HG03108 (cell line): ENCODE results near the gene CARD14.
"Not testable (repeated sequence)": the region's sequence is repeated elsewhere in the genome, so short reads cannot be mapped to it uniquely, and the experiment has no call there.

Source experiments
- ATAC-seq: cut with Tn5 transposase; IDR thresholded peaks from one replicate; pipeline ENCODE4 v1.9.1; 2021; ENCODE audit warnings: moderate library complexity; ENCODE audit not compliant: unreplicated experiment

Gene CARD14

DNA sequence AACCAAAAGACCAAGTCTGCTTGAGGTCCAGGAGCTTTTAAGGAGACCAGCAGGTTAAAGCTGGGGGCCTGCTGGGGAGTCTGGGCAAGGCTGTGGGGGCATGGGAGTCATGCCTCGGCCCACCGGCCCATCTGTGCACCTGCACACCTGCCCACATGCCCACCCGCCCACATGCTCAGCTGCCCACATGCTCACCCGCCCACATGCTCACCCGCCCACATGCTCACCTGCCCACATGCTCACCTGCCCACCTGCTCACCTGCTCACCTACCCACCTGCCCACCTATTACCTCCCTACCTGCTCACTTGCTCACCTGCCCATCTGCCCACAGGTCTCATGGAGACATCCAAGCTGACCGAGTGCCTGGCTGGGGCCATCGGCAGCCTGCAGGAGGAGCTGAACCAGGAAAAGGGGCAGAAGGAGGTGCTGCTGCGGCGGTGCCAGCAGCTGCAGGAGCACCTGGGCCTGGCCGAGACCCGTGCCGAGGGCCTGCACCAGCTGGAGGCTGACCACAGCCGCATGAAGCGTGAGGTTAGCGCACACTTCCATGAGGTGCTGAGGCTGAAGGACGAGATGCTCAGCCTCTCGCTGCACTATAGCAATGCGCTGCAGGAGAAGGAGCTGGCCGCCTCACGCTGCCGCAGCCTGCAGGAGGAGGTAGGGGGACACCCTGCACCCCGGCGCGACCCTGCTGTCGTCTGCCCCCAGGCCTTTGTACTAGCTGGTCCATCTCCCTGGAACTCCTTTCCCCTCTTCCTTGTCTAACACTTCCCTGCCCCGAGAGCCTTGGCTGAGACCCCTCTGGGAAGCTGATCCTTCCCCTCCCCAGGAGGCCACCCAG lies 14.0 kb downstream of the CARD14 start:
- no peak for ATAC-seq

- no peak for ATAC-seq
Observed at GRCh38 chr17:80184423-80184714, 14.5 kb downstream of the CARD14 start.

- no peak for ATAC-seq
Observed at GRCh38 chr17:80185968-80186367, 16.1 kb downstream of the CARD14 start.

- no peak for ATAC-seq
Observed at GRCh38 chr17:80187090-80187489, 17.3 kb downstream of the CARD14 start.

DNA sequence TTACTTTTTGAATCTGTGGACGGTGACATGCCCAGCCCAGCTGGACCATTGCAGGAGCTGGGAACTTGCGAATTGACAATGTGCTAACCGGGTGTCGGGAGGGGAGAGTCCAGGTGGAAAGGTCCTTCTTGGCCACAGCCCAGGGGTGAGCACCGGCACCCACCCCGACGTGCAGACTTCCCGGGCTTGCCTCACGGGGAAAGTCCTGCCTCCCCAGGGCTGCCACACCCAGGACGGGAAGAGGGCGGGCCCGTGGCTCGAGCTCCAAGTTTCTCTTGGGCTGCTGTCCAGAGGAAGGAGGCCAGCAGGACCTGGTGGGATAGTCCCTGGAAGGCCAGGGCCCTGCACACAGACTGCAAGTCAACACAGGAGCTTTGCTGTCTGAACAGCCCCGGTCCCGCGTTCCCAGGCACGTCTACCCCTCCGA lies 17.7 kb downstream of the CARD14 start:
- no peak for ATAC-seq

GRCh38 chr17:80189611-80190010 lies 19.8 kb downstream of the CARD14 start:
- ATAC-seq: no peak

- no peak for ATAC-seq
Observed at GRCh38 chr17:80190716-80191115, 20.9 kb downstream of the CARD14 start.

- ATAC-seq: no peak
Observed at GRCh38 chr17:80191192-80191591, 21.4 kb downstream of the CARD14 start.

GRCh38 chr17:80191865-80192661 lies 22.2 kb downstream of the CARD14 start:
- ATAC-seq: no peak

- no peak for ATAC-seq
Observed at GRCh38 chr17:80195141-80195540, 25.3 kb downstream of the CARD14 start.

GRCh38 chr17:80195671-80196529 lies 26.1 kb downstream of the CARD14 start:
- ATAC-seq: no peak

- no peak for ATAC-seq
Observed at GRCh38 chr17:80196652-80197051, 26.8 kb downstream of the CARD14 start.

- ATAC-seq: no peak
Observed at GRCh38 chr17:80198144-80198661, 28.4 kb downstream of the CARD14 start.

- ATAC-seq: not testable (repeated sequence)
Observed at GRCh38 chr17:80199295-80199694, 29.5 kb downstream of the CARD14 start.

DNA sequence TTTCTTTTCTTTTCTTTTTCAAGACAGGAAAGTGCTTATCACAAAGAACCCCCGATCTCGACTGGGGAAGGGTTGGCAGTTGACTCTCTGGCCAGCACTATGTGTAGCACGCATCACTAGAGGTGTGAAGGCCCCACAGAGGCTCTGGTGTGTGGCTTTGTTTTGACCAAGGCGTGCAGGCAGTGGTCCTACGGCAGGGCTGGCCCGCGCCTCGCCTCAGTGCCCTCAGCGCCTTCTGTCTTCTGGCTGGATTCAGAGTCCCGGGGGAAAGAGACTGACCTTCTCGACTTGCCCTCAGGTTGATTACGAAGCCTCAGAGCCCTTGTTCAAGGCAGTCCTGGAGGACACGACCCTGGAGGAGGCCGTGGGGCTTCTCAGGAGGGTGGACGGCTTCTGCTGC lies 31.6 kb downstream of the CARD14 start:
- ATAC-seq: no peak

DNA sequence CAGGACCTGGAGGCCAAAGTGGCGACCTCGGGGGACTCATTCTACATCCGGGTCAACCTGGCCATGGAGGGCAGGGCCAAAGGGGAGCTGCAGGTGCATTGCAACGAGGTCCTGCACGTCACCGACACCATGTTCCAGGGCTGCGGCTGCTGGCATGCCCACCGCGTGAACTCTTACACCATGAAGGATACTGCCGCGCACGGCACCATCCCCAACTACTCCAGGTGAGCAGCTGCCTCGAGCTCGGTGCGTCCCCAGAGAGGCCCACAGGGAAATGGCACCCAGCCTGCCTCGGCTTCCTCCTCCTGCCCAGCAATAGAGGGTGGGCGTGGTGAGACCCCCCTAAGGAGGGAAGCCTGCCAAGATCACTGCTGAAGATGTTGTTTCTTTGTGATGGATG lies 32.4 kb downstream of the CARD14 start:
- no peak for ATAC-seq

DNA sequence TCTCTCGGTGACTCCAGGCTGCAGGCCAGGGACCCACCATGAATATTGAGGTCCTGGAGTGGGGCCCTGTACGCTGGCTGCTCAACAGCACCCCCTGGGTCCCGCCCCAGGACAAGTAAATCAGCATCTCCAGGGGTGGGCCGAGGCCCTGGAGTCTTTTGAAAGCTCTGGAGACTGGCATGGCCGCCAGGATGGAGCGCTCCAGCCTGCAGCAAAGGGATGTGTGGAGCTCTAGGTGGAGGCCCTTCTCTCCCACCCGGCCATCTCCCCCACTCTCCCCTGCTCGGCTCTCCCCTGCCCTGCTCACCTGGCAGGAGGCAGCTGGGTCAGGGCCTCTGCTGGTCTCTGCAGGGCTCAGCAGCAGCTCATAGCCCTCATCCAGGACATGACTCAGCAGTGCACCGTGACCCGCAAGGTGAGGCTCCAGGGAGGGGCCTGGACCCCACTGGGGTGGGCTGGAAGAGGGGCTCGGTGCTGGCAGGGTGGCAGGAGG lies 33.7 kb downstream of the CARD14 start:
- ATAC-seq: no peak

DNA sequence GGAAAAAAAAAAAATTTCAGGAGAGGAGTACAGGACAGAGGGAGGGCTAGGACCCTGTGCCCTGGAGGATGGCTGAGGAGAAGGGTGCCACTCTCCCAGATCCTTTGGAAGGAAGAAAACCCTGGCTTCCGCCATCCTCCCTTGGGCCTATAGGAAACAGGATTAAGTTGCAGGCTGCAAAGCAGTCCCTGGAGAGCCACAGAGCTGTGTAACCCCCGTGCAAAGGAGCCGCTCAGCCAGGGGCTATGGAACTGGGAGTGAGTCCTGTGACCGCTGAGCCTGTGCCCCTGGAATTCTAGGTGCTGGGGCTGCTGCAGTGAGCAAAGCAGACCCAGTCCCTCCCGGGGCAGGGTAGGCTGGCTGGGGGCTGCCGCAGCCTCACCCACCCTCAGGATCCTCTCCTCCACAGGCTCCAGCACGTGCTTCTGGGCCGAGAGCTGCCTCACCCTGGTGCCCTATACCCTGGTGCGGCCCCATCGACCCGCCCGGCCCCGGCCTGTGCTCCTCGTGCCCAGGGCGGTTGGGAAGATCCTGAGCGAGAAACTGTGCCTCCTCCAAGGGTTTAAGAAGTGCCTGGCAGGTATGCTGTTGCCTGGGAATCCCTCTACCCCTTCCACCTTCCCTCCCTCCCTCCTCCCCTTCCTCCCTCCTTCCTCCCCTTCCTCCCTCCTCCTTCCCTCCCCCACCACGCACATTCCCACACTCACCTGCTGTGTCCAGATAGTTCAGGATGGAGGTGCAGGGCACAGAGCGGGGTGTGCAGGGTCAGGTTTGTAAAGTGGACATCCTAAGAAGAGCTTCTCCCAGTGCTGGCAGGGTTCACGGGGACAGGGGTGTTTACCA lies 35.0 kb downstream of the CARD14 start:
- ATAC-seq: no peak

GRCh38 chr17:80205811-80206210 lies 36.0 kb downstream of the CARD14 start:
- ATAC-seq: no peak

DNA sequence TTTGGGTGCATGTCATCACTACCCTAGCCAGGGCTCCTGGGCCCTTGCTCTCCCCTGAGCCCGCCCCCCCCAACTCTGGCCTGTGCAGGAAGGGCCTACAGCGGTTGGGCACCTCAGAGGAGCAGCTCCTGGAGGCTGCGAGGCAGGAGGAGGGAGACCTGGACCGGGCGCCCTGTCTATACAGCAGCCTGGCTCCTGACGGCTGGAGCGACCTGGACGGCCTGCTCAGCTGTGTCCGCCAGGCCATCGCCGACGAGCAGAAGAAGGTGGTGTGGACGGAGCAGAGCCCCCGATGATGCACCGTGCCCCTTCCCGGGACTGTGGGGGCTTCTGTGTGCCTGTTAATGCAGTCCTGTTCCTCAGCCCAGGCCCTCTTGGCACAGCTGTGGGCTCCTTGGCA lies 38.2 kb downstream of the CARD14 start:
- ATAC-seq: no peak
